Activated naive CD4-positive, alpha-beta T cell treated with Interleukin-2 at 50 U/mL for 16 hours (primary cell): ENCODE results near the gene SLC46A2.

ENCODE experiments used
- DNase-seq: peaks from one replicate; pipeline ENCODE4 v3.0.0-alpha.2; 2020

Gene SLC46A2

GRCh38 chr9:112890106-112891081 is at the start of gene SLC46A2:
Gene SLC46A2 (minus strand): TSS chr9:112890876. CDS start chr9:112890681, 195 bp downstream.
- no peak for DNase-seq

GRCh38 chr9:112939418-112939817 is 48.7 kb upstream of the SLC46A2 start:
- DNase-seq: no peak

- DNase-seq: no peak
Measured at GRCh38 chr9:112933696-112934095, 43.0 kb upstream of the SLC46A2 start.

- no peak for DNase-seq
Measured at GRCh38 chr9:112925058-112925641, 34.5 kb upstream of the SLC46A2 start.

GRCh38 chr9:112921549-112921948 is 30.9 kb upstream of the SLC46A2 start:
- no peak for DNase-seq

- DNase-seq: no peak
Measured at GRCh38 chr9:112917987-112918362, 27.3 kb upstream of the SLC46A2 start.

- DNase-seq: no peak
Measured at GRCh38 chr9:112917047-112917986, 26.6 kb upstream of the SLC46A2 start.

GRCh38 chr9:112914524-112914923 is 23.8 kb upstream of the SLC46A2 start:
- no peak for DNase-seq

- DNase-seq: no peak
Measured at GRCh38 chr9:112913326-112913725, 22.6 kb upstream of the SLC46A2 start.

GRCh38 chr9:112912636-112913035 is 22.0 kb upstream of the SLC46A2 start:
- no peak for DNase-seq

- DNase-seq: no peak
Measured at GRCh38 chr9:112911736-112912135, 21.1 kb upstream of the SLC46A2 start.

- no peak for DNase-seq
Measured at GRCh38 chr9:112905084-112905483, 14.4 kb upstream of the SLC46A2 start.

GRCh38 chr9:112900901-112901300 is 10.2 kb upstream of the SLC46A2 start:
- no peak for DNase-seq

GRCh38 chr9:112900488-112900887 is 9.8 kb upstream of the SLC46A2 start:
- DNase-seq: no peak

- DNase-seq: no peak
Measured at GRCh38 chr9:112898872-112899311, 8.2 kb upstream of the SLC46A2 start.

- no peak for DNase-seq
Measured at GRCh38 chr9:112896131-112896530, 5.5 kb upstream of the SLC46A2 start.

- no peak for DNase-seq
Measured at GRCh38 chr9:112894699-112895098, 4.0 kb upstream of the SLC46A2 start.

GRCh38 chr9:112894041-112894440 is 3.4 kb upstream of the SLC46A2 start:
- DNase-seq: no peak

- DNase-seq: no peak
Measured at GRCh38 chr9:112892981-112893380, 2.3 kb upstream of the SLC46A2 start.

- DNase-seq: no peak
Measured at GRCh38 chr9:112891521-112891920, 845 bp upstream of the SLC46A2 start.

GRCh38 chr9:112887381-112887780 is 3.3 kb downstream of the SLC46A2 start:
- DNase-seq: no peak

GRCh38 chr9:112886351-112886750 is 4.3 kb downstream of the SLC46A2 start:
- no peak for DNase-seq

- DNase-seq: no peak
Measured at GRCh38 chr9:112885324-112885723, 5.4 kb downstream of the SLC46A2 start.
